Measurements from ENCODE around the gene PHACTR1. TPM values are rescaled to one million over a fixed set of nuclear protein-coding genes. Genes with fewer than 3 reads are reported as not detected.

The PHACTR1 gene
- total and polyA plus RNA-seq, 2 donors, result 3.1 to 6.3 TPM

GRCh38 chr6:12962987-12963386 is 246.4 kb downstream of the PHACTR1 start:
- 10% methylated on average over 5 of the region's 5 CpGs for WGBS
- Histone ChIP-seq H3K36me3 (ENCODE audit: control insufficient read depth in 2 of 2, insufficient read depth in 2 of 2, low read length in 1 of 2) (no peaks in the 10 kb centered on the region), H3K4me1 (ENCODE audit: control insufficient read depth in 2 of 2, insufficient read depth in 2 of 2, low read length in 2 of 2) (peaks cover 0 to 3% of the 10 kb centered on the region in 2 donors), H3K27me3 (ENCODE audit: control insufficient read depth in 2 of 2, insufficient read depth in 1 of 2, low read length in 1 of 2) (peaks cover 0 to 4% of the 10 kb centered on the region in 2 donors), H3K9me3 (ENCODE audit: control insufficient read depth in 2 of 2, insufficient read depth in 1 of 2, low read length in 1 of 2) (no peaks in the 10 kb centered on the region), H3K27ac (ENCODE audit: low read depth in 1 of 2, low read length in 1 of 2) (no peak overlapping the region), H3K4me3 (ENCODE audit: low read length in 2 of 2) (no peak overlapping the region)
- peak in 1 of 9 donors; percentile 20 for DNase-seq (ENCODE audit: low read depth in 6 of 9, low spot score in 9 of 9)

GRCh38 chr6:12963567-12963966 is 247.0 kb downstream of the PHACTR1 start:
- H3K27ac ChIP-seq (ENCODE audit: low read depth in 1 of 2, low read length in 1 of 2), result no peak overlapping the region

GRCh38 chr6:12967686-12968085 is 251.1 kb downstream of the PHACTR1 start:
- H3K36me3 ChIP-seq (ENCODE audit: control insufficient read depth in 2 of 2, insufficient read depth in 2 of 2, low read length in 1 of 2), result no peaks in the 10 kb centered on the region
- H3K4me1 ChIP-seq (ENCODE audit: control insufficient read depth in 2 of 2, insufficient read depth in 2 of 2, low read length in 2 of 2), result no peaks in the 10 kb centered on the region
- no peak for DNase-seq (ENCODE audit: low read depth in 6 of 9, low spot score in 9 of 9)
- H3K4me3 ChIP-seq (ENCODE audit: low read length in 2 of 2), result no peak overlapping the region
- no peaks in the 10 kb centered on the region for H3K27me3 ChIP-seq (ENCODE audit: control insufficient read depth in 2 of 2, insufficient read depth in 1 of 2, low read length in 1 of 2)
- no peak overlapping the region for H3K27ac ChIP-seq (ENCODE audit: low read depth in 1 of 2, low read length in 1 of 2)
- H3K9me3 ChIP-seq (ENCODE audit: control insufficient read depth in 2 of 2, insufficient read depth in 1 of 2, low read length in 1 of 2), result no peaks in the 10 kb centered on the region
- 79% methylated on average over 7 of the region's 7 CpGs for WGBS

More at GRCh38 chr6:12963567-12963966, 247.0 kb downstream of the PHACTR1 start:
- Histone ChIP-seq H3K36me3 (ENCODE audit: control insufficient read depth in 2 of 2, insufficient read depth in 2 of 2, low read length in 1 of 2) (no peaks in the 10 kb centered on the region), H3K9me3 (ENCODE audit: control insufficient read depth in 2 of 2, insufficient read depth in 1 of 2, low read length in 1 of 2) (no peaks in the 10 kb centered on the region), H3K27me3 (ENCODE audit: control insufficient read depth in 2 of 2, insufficient read depth in 1 of 2, low read length in 1 of 2) (no peaks in the 10 kb centered on the region), H3K4me1 (ENCODE audit: control insufficient read depth in 2 of 2, insufficient read depth in 2 of 2, low read length in 2 of 2) (no peaks in the 10 kb centered on the region), H3K4me3 (ENCODE audit: low read length in 2 of 2) (no peak overlapping the region)
- WGBS, result 50% methylated on average over 4 of the region's 4 CpGs
- no peak for DNase-seq (ENCODE audit: low read depth in 6 of 9, low spot score in 9 of 9)

GRCh38 chr6:12968290-12968689 is 251.7 kb downstream of the PHACTR1 start:
- no peaks in the 10 kb centered on the region for H3K36me3 ChIP-seq (ENCODE audit: control insufficient read depth in 2 of 2, insufficient read depth in 2 of 2, low read length in 1 of 2)
- H3K9me3 ChIP-seq (ENCODE audit: control insufficient read depth in 2 of 2, insufficient read depth in 1 of 2, low read length in 1 of 2), result no peaks in the 10 kb centered on the region
- no peaks in the 10 kb centered on the region for H3K27me3 ChIP-seq (ENCODE audit: control insufficient read depth in 2 of 2, insufficient read depth in 1 of 2, low read length in 1 of 2)
- WGBS, result 88% methylated on average over 4 of the region's 4 CpGs
- DNase-seq (ENCODE audit: low read depth in 6 of 9, low spot score in 9 of 9), result no peak
- H3K4me3 ChIP-seq (ENCODE audit: low read length in 2 of 2), result no peak overlapping the region
- H3K27ac ChIP-seq (ENCODE audit: low read depth in 1 of 2, low read length in 1 of 2), result no peak overlapping the region
- no peaks in the 10 kb centered on the region for H3K4me1 ChIP-seq (ENCODE audit: control insufficient read depth in 2 of 2, insufficient read depth in 2 of 2, low read length in 2 of 2)

GRCh38 chr6:12968839-12969558 is 252.4 kb downstream of the PHACTR1 start:
- DNase-seq (ENCODE audit: low read depth in 6 of 9, low spot score in 9 of 9), result no peak
- H3K27ac ChIP-seq (ENCODE audit: low read depth in 1 of 2, low read length in 1 of 2), result no peak overlapping the region

GRCh38 chr6:12969966-12970365 is 253.4 kb downstream of the PHACTR1 start:
- H3K9me3 ChIP-seq (ENCODE audit: control insufficient read depth in 2 of 2, insufficient read depth in 1 of 2, low read length in 1 of 2), result no peaks in the 10 kb centered on the region
- H3K27ac ChIP-seq (ENCODE audit: low read depth in 1 of 2, low read length in 1 of 2), result no peak overlapping the region
- no peak for DNase-seq (ENCODE audit: low read depth in 6 of 9, low spot score in 9 of 9)
- H3K4me1 ChIP-seq (ENCODE audit: control insufficient read depth in 2 of 2, insufficient read depth in 2 of 2, low read length in 2 of 2), result no peaks in the 10 kb centered on the region
- H3K36me3 ChIP-seq (ENCODE audit: control insufficient read depth in 2 of 2, insufficient read depth in 2 of 2, low read length in 1 of 2), result no peaks in the 10 kb centered on the region
- WGBS, result over 99% methylated on average over 2 of the region's 2 CpGs
- no peaks in the 10 kb centered on the region for H3K27me3 ChIP-seq (ENCODE audit: control insufficient read depth in 2 of 2, insufficient read depth in 1 of 2, low read length in 1 of 2)
- no peak overlapping the region for H3K4me3 ChIP-seq (ENCODE audit: low read length in 2 of 2)

More at GRCh38 chr6:12968839-12969558, 252.4 kb downstream of the PHACTR1 start:
- H3K4me1 ChIP-seq (ENCODE audit: control insufficient read depth in 2 of 2, insufficient read depth in 2 of 2, low read length in 2 of 2), result no peaks in the 10 kb centered on the region
- H3K4me3 ChIP-seq (ENCODE audit: low read length in 2 of 2), result no peak overlapping the region
- no peaks in the 10 kb centered on the region for H3K36me3 ChIP-seq (ENCODE audit: control insufficient read depth in 2 of 2, insufficient read depth in 2 of 2, low read length in 1 of 2)
- no peaks in the 10 kb centered on the region for H3K27me3 ChIP-seq (ENCODE audit: control insufficient read depth in 2 of 2, insufficient read depth in 1 of 2, low read length in 1 of 2)
- H3K9me3 ChIP-seq (ENCODE audit: control insufficient read depth in 2 of 2, insufficient read depth in 1 of 2, low read length in 1 of 2), result no peaks in the 10 kb centered on the region
- WGBS, result 97% methylated on average over 5 of the region's 5 CpGs

GRCh38 chr6:12973386-12973785 is 256.8 kb downstream of the PHACTR1 start:
- Histone ChIP-seq H3K27ac (ENCODE audit: low read depth in 1 of 2, low read length in 1 of 2) (no peak overlapping the region), H3K4me1 (ENCODE audit: control insufficient read depth in 2 of 2, insufficient read depth in 2 of 2, low read length in 2 of 2) (no peaks in the 10 kb centered on the region), H3K4me3 (ENCODE audit: low read length in 2 of 2) (no peak overlapping the region), H3K36me3 (ENCODE audit: control insufficient read depth in 2 of 2, insufficient read depth in 2 of 2, low read length in 1 of 2) (no peaks in the 10 kb centered on the region), H3K9me3 (ENCODE audit: control insufficient read depth in 2 of 2, insufficient read depth in 1 of 2, low read length in 1 of 2) (no peaks in the 10 kb centered on the region), H3K27me3 (ENCODE audit: control insufficient read depth in 2 of 2, insufficient read depth in 1 of 2, low read length in 1 of 2) (no peaks in the 10 kb centered on the region)
- DNase-seq (ENCODE audit: low read depth in 6 of 9, low spot score in 9 of 9), result no peak
- WGBS, result 84% methylated on average over 4 of the region's 4 CpGs

GRCh38 chr6:12974551-12974950 is 258.0 kb downstream of the PHACTR1 start:
- H3K36me3 ChIP-seq (ENCODE audit: control insufficient read depth in 2 of 2, insufficient read depth in 2 of 2, low read length in 1 of 2), result no peaks in the 10 kb centered on the region
- DNase-seq (ENCODE audit: low read depth in 6 of 9, low spot score in 9 of 9), result no peak
- H3K9me3 ChIP-seq (ENCODE audit: control insufficient read depth in 2 of 2, insufficient read depth in 1 of 2, low read length in 1 of 2), result no peaks in the 10 kb centered on the region
- no peak overlapping the region for H3K27ac ChIP-seq (ENCODE audit: low read depth in 1 of 2, low read length in 1 of 2)
- no peaks in the 10 kb centered on the region for H3K27me3 ChIP-seq (ENCODE audit: control insufficient read depth in 2 of 2, insufficient read depth in 1 of 2, low read length in 1 of 2)
- no peak overlapping the region for H3K4me3 ChIP-seq (ENCODE audit: low read length in 2 of 2)
- 27% methylated on average over 2 of the region's 2 CpGs for WGBS
- no peaks in the 10 kb centered on the region for H3K4me1 ChIP-seq (ENCODE audit: control insufficient read depth in 2 of 2, insufficient read depth in 2 of 2, low read length in 2 of 2)

GRCh38 chr6:12976366-12976765 is 259.8 kb downstream of the PHACTR1 start:
- no peaks in the 10 kb centered on the region for H3K36me3 ChIP-seq (ENCODE audit: control insufficient read depth in 2 of 2, insufficient read depth in 2 of 2, low read length in 1 of 2)
- WGBS, result 95% methylated on average over 5 of the region's 5 CpGs
- H3K27me3 ChIP-seq (ENCODE audit: control insufficient read depth in 2 of 2, insufficient read depth in 1 of 2, low read length in 1 of 2), result no peaks in the 10 kb centered on the region
- H3K4me1 ChIP-seq (ENCODE audit: control insufficient read depth in 2 of 2, insufficient read depth in 2 of 2, low read length in 2 of 2), result no peaks in the 10 kb centered on the region
- H3K9me3 ChIP-seq (ENCODE audit: control insufficient read depth in 2 of 2, insufficient read depth in 1 of 2, low read length in 1 of 2), result no peaks in the 10 kb centered on the region
- H3K27ac ChIP-seq (ENCODE audit: low read depth in 1 of 2, low read length in 1 of 2), result no peak overlapping the region
- no peak for DNase-seq (ENCODE audit: low read depth in 6 of 9, low spot score in 9 of 9)
- H3K4me3 ChIP-seq (ENCODE audit: low read length in 2 of 2), result no peak overlapping the region

All from thymus (tissue), 11 donors.